AG04450 (cell line): ENCODE measurements around the gene IL27RA. TPM values are rescaled to one million over a fixed set of nuclear protein-coding genes. Genes with fewer than 3 reads are reported as not detected.

Experiments
- CTCF ChIA-PET: fragments of 300-600, 350-600 bp; formaldehyde crosslinking; extraction: SDS; loops from one replicate; lab custom pipeline; 2022; ENCODE audit warnings: antibody characterized with exemption, inconsistent platforms; lab: Charles Lee
- POLR2A ChIA-PET: fragments of 350-600 bp; formaldehyde crosslinking; extraction: SDS; loops from one replicate; lab custom pipeline; 2021; ENCODE audit warnings: antibody characterized with exemption, inconsistent platforms; lab: Yijun Ruan, JAX
- DNase-seq: peaks from one replicate; pipeline ENCODE4 v3.0.0-alpha.2; 2011; ENCODE audit warnings: low read depth, low spot score
- H3K27ac ChIP-seq: one replicate; pipeline ENCODE4 v1.5.1; 2012; ENCODE audit warnings: low read depth, low read length, control low read depth
- H3K27me3 ChIP-seq: one replicate; pipeline ENCODE4 v1.6.0; 2012; ENCODE audit warnings: low read length; ENCODE audit not compliant: control insufficient read depth, insufficient read depth
- H3K4me3 ChIP-seq: 2 replicates; pipeline ENCODE4 v1.5.1; 2011; ENCODE audit warnings: mild to moderate bottlenecking, low read depth, low read length, control low read depth
- H3K9me3 ChIP-seq: 2 replicates; pipeline ENCODE4 v1.5.1; 2012; ENCODE audit warnings: low read length; ENCODE audit not compliant: control insufficient read depth, insufficient read depth
- CTCF ChIP-seq: IDR thresholded peaks from 2 replicates; pipeline ENCODE4 v1.5.1; 2011; ENCODE audit warnings: low read depth, low read length, control low read depth, inconsistent platforms
- polyA plus RNA-seq: library from polyadenylated mRNA; depleted of rRNA; stranded (reverse); fragments of >200 nt; gene quantifications from 2 replicates; pipeline ENCODE4 v1.2.3, GENCODE V29; 2011

The IL27RA gene
- polyA plus RNA-seq, 1 experiment = 4.5 TPM

- TF ChIP-seq CTCF = no peak
- Histone ChIP-seq H3K9me3 (no peaks in the 10 kb centered on the region; the same call in 1 of the 2 replicates), H3K4me3 (peak overlapping the region; percentile 75), H3K27ac (peak overlapping the region; percentile 86), H3K27me3 (no peaks in the 10 kb centered on the region)
- CTCF ChIA-PET = interaction anchor here (1.3 to 1.7 kb wide), 3 partner anchors 54 to 266 kb away, joined by 3 to 5 read pairs (median 4); partner anchors contain the start of gene ASF1B
- no peak for DNase-seq
- POLR2A ChIA-PET = interaction anchor here (0.6 to 1.5 kb wide), 5 partner anchors 9 to 243 kb away, joined by 3 to 10 read pairs (median 3); partner anchors contain the start of gene PRKACA
Observed at GRCh38 chr19:14081797-14082674, 50.5 kb downstream of the IL27RA start.

GRCh38 chr19:14082675-14082960 is 51.1 kb downstream of the IL27RA start:
- no peak for DNase-seq
- Histone ChIP-seq H3K27ac (no peak overlapping the region), H3K27me3 (no peaks in the 10 kb centered on the region), H3K9me3 (no peaks in the 10 kb centered on the region; the same call in 1 of the 2 replicates), H3K4me3 (no peak overlapping the region)
- ChIA-PET POLR2A (interaction anchor here (1.0 kb wide), 1 partner anchor 153 kb away, joined by 3 read pairs; no protein-coding TSS in a partner anchor), CTCF (interaction anchor here (1.3 to 1.7 kb wide), 3 partner anchors 54 to 265 kb away, joined by 3 to 5 read pairs (median 4); partner anchors contain the start of gene ASF1B)
- no peak for TF ChIP-seq CTCF

GRCh38 chr19:14085309-14085995 is 53.9 kb downstream of the IL27RA start, which contains the start of gene C19orf67:
TSS of gene C19orf67 (minus strand) at chr19:14085783. CDS start at chr19:14085627, 156 bp downstream.
- ChIA-PET CTCF (no interaction called here), POLR2A (no interaction called here)
- TF ChIP-seq CTCF = no peak
- Histone ChIP-seq H3K27ac (no peak within 1 kb of the TSS), H3K27me3 (no peaks in the 10 kb centered on the region), H3K9me3 (no peaks in the 10 kb centered on the region; the same call in 1 of the 2 replicates), H3K4me3 (no peak within 1 kb of the TSS)
- no peak for DNase-seq

- Histone ChIP-seq H3K4me3 (no peak overlapping the region), H3K9me3 (no peaks in the 10 kb centered on the region; the same call in 1 of the 2 replicates), H3K27ac (no peak overlapping the region), H3K27me3 (no peaks in the 10 kb centered on the region)
- no peak for DNase-seq
- no peak for TF ChIP-seq CTCF
- ChIA-PET POLR2A (no interaction called here), CTCF (no interaction called here)
Observed at GRCh38 chr19:14086098-14086497, 54.5 kb downstream of the IL27RA start.
